ENCODE data around the gene POLR3GL.

The POLR3GL gene

GRCh38 chr1:145942871-145943270, 21.6 kb upstream of the POLR3GL start:
- TF ChIP-seq POLR2A (IDR thresholded peaks at IDR 0.05; ENCODE audit: extremely low read depth, insufficient read length) (no peak), CTCF (IDR thresholded peaks at IDR 0.05; ENCODE audit: low read depth, low read length) (no peak), MYC (IDR thresholded peaks at IDR 0.05; ENCODE audit: low read depth, low read length) (no peak)
- TF ChIP-seq, protein P1, sequence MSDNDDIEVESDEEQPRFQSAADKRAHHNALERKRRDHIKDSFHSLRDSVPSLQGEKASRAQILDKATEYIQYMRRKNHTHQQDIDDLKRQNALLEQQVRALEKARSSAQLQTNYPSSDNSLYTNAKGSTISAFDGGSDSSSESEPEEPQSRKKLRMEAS (IDR thresholded peaks at IDR 0.05; ENCODE audit: low read depth, low read length): no peak
- H3K4me3 ChIP-seq (ENCODE audit: low read depth, low read length): no peak overlapping the region
- no peak for DNase-seq (ENCODE audit: low read depth)

GRCh38 chr1:145944532-145944931, 20.0 kb upstream of the POLR3GL start:
- DNase-seq (ENCODE audit: low read depth): no peak
- TF ChIP-seq CTCF (IDR thresholded peaks at IDR 0.05; ENCODE audit: low read depth, low read length) (no peak), MYC (IDR thresholded peaks at IDR 0.05; ENCODE audit: low read depth, low read length) (no peak), POLR2A (IDR thresholded peaks at IDR 0.05; ENCODE audit: extremely low read depth, insufficient read length) (no peak)
- TF ChIP-seq, protein P1 (IDR thresholded peaks at IDR 0.05; ENCODE audit: low read depth, low read length): no peak
- H3K4me3 ChIP-seq (ENCODE audit: low read depth, low read length): no peak overlapping the region

DNA sequence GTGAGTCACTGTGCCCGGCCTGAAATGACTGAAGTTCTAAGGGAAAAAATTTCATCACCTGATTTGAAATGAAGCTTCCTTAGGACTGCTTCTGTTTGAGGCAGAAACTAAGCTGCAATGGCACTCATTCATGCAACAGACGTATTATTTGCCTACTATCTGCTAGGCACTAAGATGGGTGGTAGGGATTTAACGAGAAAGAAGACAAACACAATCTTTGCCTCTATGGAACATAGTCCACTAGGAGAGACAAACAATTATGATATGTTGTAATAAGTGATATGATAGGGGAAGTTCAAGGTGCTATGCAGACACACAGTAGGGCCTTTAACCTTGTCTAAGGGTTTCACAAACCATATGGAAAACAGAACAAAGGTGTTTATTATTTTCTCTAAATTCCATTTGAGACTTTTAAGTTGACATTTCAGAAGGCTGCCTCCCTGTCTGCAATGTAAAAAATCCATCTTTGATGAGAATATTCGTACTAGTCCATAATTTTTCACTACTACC, 18.0 kb upstream of the POLR3GL start:
- no peak overlapping the region for H3K4me3 ChIP-seq (ENCODE audit: low read depth, low read length)
- no peak for DNase-seq (ENCODE audit: low read depth)
- TF ChIP-seq, protein P1 (IDR thresholded peaks at IDR 0.05; ENCODE audit: low read depth, low read length): no peak
- TF ChIP-seq CTCF (IDR thresholded peaks at IDR 0.05; ENCODE audit: low read depth, low read length) (no peak), POLR2A (IDR thresholded peaks at IDR 0.05; ENCODE audit: extremely low read depth, insufficient read length) (no peak), MYC (IDR thresholded peaks at IDR 0.05; ENCODE audit: low read depth, low read length) (no peak)

DNA sequence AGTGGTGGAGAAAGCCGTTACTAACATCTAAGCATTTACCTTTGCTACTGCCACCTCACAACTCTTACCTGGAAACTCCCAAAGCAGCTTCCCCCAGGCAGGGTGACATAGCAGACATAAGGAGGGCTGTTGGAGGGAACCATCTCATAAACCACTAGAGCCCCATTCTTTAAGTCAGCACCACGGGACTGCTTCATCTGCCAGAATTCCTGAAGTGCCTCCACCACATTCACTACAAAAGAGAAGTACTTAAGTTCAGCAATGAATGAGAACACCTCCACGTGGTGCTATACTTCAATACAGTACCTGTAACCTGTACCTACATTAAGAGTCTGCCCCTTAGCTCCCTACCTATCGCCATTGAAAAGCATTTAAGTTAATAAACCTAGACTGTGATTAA, 16.9 kb upstream of the POLR3GL start:
- no peak overlapping the region for H3K4me3 ChIP-seq (ENCODE audit: low read depth, low read length)
- no peak for DNase-seq (ENCODE audit: low read depth)
- TF ChIP-seq POLR2A (IDR thresholded peaks at IDR 0.05; ENCODE audit: extremely low read depth, insufficient read length) (no peak), MYC (IDR thresholded peaks at IDR 0.05; ENCODE audit: low read depth, low read length) (no peak), CTCF (IDR thresholded peaks at IDR 0.05; ENCODE audit: low read depth, low read length) (no peak)
- TF ChIP-seq, protein P1 (IDR thresholded peaks at IDR 0.05; ENCODE audit: low read depth, low read length): no peak

DNA sequence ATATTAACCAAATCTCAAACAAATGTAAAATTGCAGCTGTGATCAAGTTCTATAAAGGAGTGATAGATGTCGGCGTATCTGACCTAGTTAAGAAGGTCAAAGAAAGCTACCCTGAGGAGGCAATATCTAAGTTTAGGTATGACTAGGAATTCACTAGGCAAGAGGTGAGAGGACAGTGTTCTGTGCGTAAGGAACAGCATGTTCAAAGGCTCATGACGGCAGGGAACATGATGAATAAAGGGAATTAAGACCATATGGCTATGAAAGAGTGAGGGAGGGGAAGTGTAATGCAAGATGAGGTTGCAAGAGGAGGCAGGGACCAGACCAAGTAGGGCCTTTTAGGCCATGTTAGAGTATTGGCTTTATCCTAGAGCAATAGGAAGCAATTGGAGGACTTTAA, 15.3 kb upstream of the POLR3GL start:
- TF ChIP-seq MYC (IDR thresholded peaks at IDR 0.05; ENCODE audit: low read depth, low read length) (no peak), POLR2A (IDR thresholded peaks at IDR 0.05; ENCODE audit: extremely low read depth, insufficient read length) (no peak), CTCF (IDR thresholded peaks at IDR 0.05; ENCODE audit: low read depth, low read length) (no peak)
- TF ChIP-seq, protein P1 (IDR thresholded peaks at IDR 0.05; ENCODE audit: low read depth, low read length): no peak
- no peak for DNase-seq (ENCODE audit: low read depth)
- no peak overlapping the region for H3K4me3 ChIP-seq (ENCODE audit: low read depth, low read length)
